Epithelial cell of alveolus of lung (primary cell): ENCODE results near the gene ITGA5. TPM values are rescaled to one million over a fixed set of nuclear protein-coding genes. Genes with fewer than 3 reads are reported as not detected.

Source experiments
- total RNA-seq: library from RNA; depleted of rRNA; stranded (reverse); fragments of >200 nt; gene quantifications from 2 replicates; pipeline ENCODE4 v1.2.1, GENCODE V29; 2015

The ITGA5 gene
- 127 and 621 TPM in 2 replicates for total RNA-seq

GRCh38 chr12:54419088-54419887 lies at the start of gene ITGA5:
Gene ITGA5, minus strand, starts transcription at chr12:54419266. Its CDS starts 68 bp downstream, at chr12:54419198.

DNA sequence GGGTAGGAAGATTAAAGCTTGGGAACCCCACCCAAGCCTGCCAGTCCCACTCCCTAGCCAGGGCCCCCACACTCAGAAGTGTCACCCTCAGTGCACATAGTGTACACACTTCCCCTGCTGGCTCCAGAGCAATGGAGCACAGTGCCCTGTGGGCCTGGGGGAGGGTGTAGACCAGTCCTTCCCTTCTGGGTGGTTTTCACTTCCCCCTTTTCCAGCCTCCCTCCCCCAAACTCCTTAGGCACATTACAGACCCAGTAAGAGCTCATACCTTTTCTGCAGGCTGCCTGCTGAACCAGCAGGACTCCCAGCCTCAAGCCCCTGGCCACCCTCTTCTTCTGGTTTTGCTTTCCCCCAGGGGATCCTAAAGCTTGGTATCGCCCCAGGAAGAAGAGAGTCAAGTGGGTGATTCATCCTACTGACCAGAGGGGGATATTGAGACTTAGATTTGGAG lies 34.5 kb downstream of the ITGA5 start, which contains the start of gene ZNF385A:
Gene ZNF385A (minus strand): TSS at position 143 of the 451 bp plus-strand sequence. CDS start 219 bp downstream, outside the sequence.

DNA sequence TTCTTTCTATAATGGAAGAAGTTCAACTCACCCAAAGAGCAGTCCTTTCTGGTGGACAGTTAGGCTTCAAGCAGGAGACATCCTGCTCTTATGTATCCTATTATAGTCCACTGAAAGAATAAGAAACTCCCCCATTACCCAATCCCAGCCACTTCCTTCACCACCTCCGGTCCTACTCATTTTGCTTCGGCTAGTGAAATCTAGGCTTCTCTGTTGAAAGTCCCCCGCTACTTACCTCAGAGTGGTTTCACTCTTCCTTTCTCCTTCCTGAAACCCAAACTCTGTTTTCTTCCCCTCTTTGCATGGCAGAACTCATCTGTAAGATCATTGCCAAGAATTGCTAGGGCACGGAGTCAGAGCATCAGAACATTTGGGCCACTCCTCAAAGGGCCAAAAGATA lies 54.7 kb downstream of the ITGA5 start, which contains the start of gene GPR84:
Gene GPR84 (minus strand): TSS at position 74 of the 400 bp plus-strand sequence. CDS start 635 bp downstream, outside the sequence.

Other genes with a start within 250 kb of the ITGA5 start
- gene SMUG1, start 230.3 kb downstream of the ITGA5 start, total RNA-seq, result 44.2 and 62.0 TPM in 2 replicates
- 53.9 and 59.6 TPM in 2 replicates for gene CBX5, start 139.1 kb downstream of the ITGA5 start, total RNA-seq
- gene HNRNPA1, start 138.5 kb downstream of the ITGA5 start, total RNA-seq, result 450 and 1,453 TPM in 2 replicates
- gene NFE2, start 118.3 kb downstream of the ITGA5 start, total RNA-seq, result not detected in 2 replicates
- 132 and 144 TPM in 2 replicates for gene COPZ1, start 94.1 kb downstream of the ITGA5 start, total RNA-seq
- gene GPR84, start 54.8 kb downstream of the ITGA5 start, total RNA-seq, result 0.13 TPM in 1 of 2 replicates, not detected in the other
- gene ZNF385A, start 34.5 kb downstream of the ITGA5 start, total RNA-seq, result 3.2 and 13.9 TPM in 2 replicates
- gene GTSF1, start 54.3 kb upstream of the ITGA5 start, total RNA-seq, result not detected in 2 replicates
- under 0.01 TPM in 1 of 2 replicates, not detected in the other for gene NCKAP1L, start 78.5 kb upstream of the ITGA5 start, total RNA-seq
- not detected in 2 replicates for gene PDE1B, start 130.3 kb upstream of the ITGA5 start, total RNA-seq
- not detected in 2 replicates for gene PPP1R1A, start 169.4 kb upstream of the ITGA5 start, total RNA-seq
- gene LACRT, start 215.6 kb upstream of the ITGA5 start, total RNA-seq, result not detected in 2 replicates
- not detected in 2 replicates for gene DCD, start 229.1 kb upstream of the ITGA5 start, total RNA-seq